BLaER1 (cell line): Measurements from ENCODE around the gene MMP25.
"Not testable (repeated sequence)": the region's sequence is repeated elsewhere in the genome, so short reads cannot be mapped to it uniquely, and the experiment has no call there.

Experiments used
- H3K27ac ChIP-seq: shearing (Covaris generic); formaldehyde crosslinking; 2 replicates; pipeline ENCODE4 v1.8.1; 2022
- H3K27me3 ChIP-seq: shearing (Covaris generic); formaldehyde crosslinking; 2 replicates; pipeline ENCODE4 v1.8.1; 2022
- H3K36me3 ChIP-seq: shearing (Covaris generic); formaldehyde crosslinking; 2 replicates; pipeline ENCODE4 v1.8.1; 2022
- H3K4me1 ChIP-seq: shearing (Covaris generic); formaldehyde crosslinking; 2 replicates; pipeline ENCODE4 v1.8.1; 2022
- H3K4me2 ChIP-seq: shearing (Covaris generic); formaldehyde crosslinking; 2 replicates; pipeline ENCODE4 v1.8.1; 2022
- H3K4me3 ChIP-seq: shearing (Covaris generic); formaldehyde crosslinking; 2 replicates; pipeline ENCODE4 v1.8.1; 2022
- H3K9ac ChIP-seq: shearing (Covaris generic); formaldehyde crosslinking; 2 replicates; pipeline ENCODE4 v1.8.1; 2022
- H3K9me3 ChIP-seq: shearing (Covaris generic); formaldehyde crosslinking; 2 replicates; pipeline ENCODE4 v1.8.1; 2022
- H4K20me1 ChIP-seq: shearing (Covaris generic); formaldehyde crosslinking; 2 replicates; pipeline ENCODE4 v1.8.1; 2022
- Cebpa-rat ChIP-seq: shearing (Covaris generic); IDR thresholded peaks from 2 replicates; pipeline ENCODE4 v1.8.1; 2022

MMP25 gene

GRCh38 chr16:3060339-3061127, 14.2 kb downstream of the MMP25 start:
- H3K27ac ChIP-seq: no peak overlapping the region
- H4K20me1 ChIP-seq: peaks cover 19% of the 10 kb centered on the region; the same call in 1 of the 2 replicates
- no peak overlapping the region for H3K9ac ChIP-seq
- no peak for TF ChIP-seq Cebpa-rat
- no peaks in the 10 kb centered on the region for H3K9me3 ChIP-seq
- H3K4me2 ChIP-seq: peak overlapping the region; percentile 99; the same call in 1 of the 2 replicates
- no peak overlapping the region for H3K4me3 ChIP-seq
- no peaks in the 10 kb centered on the region for H3K27me3 ChIP-seq
- H3K4me1 ChIP-seq: peaks cover 49% of the 10 kb centered on the region
- H3K36me3 ChIP-seq: peaks cover 3% of the 10 kb centered on the region; the same call in 1 of the 2 replicates

- H3K36me3 ChIP-seq: no peaks in the 10 kb centered on the region
- no peak overlapping the region for H3K27ac ChIP-seq
- no peak for TF ChIP-seq Cebpa-rat
- H3K27me3 ChIP-seq: no peaks in the 10 kb centered on the region
- H3K4me2 ChIP-seq: no peak overlapping the region
- H4K20me1 ChIP-seq: peaks cover 9% of the 10 kb centered on the region; the same call in 1 of the 2 replicates
- no peak overlapping the region for H3K4me3 ChIP-seq
- peaks cover 35% of the 10 kb centered on the region for H3K4me1 ChIP-seq
- no peak overlapping the region for H3K9ac ChIP-seq
- H3K9me3 ChIP-seq: no peaks in the 10 kb centered on the region
Observed at GRCh38 chr16:3062553-3062952, 16.2 kb downstream of the MMP25 start.

GRCh38 chr16:3063625-3064386, 17.4 kb downstream of the MMP25 start:
- no peak overlapping the region for H3K4me3 ChIP-seq
- H3K27ac ChIP-seq: no peak overlapping the region
- H3K4me1 ChIP-seq: peaks cover 35% of the 10 kb centered on the region
- H3K36me3 ChIP-seq: no peaks in the 10 kb centered on the region
- no peak overlapping the region for H3K9ac ChIP-seq
- no peak for TF ChIP-seq Cebpa-rat
- no peaks in the 10 kb centered on the region for H4K20me1 ChIP-seq
- H3K9me3 ChIP-seq: no peaks in the 10 kb centered on the region
- no peak overlapping the region for H3K4me2 ChIP-seq
- H3K27me3 ChIP-seq: no peaks in the 10 kb centered on the region

- Histone ChIP-seq H3K36me3 (no peaks in the 10 kb centered on the region), H3K4me1 (peaks cover 27% of the 10 kb centered on the region), H3K27me3 (no peaks in the 10 kb centered on the region), H3K9me3 (no peaks in the 10 kb centered on the region), H3K9ac (no peak within 1 kb of the TSS), H4K20me1 (no peaks in the 10 kb centered on the region), H3K4me2 (no peak within 1 kb of the TSS), H3K27ac (peak within 1 kb of the TSS; percentile 2; the same call in 1 of the 2 replicates), H3K4me3 (no peak within 1 kb of the TSS)
- no peak for TF ChIP-seq Cebpa-rat
Observed at GRCh38 chr16:3065069-3065741, 18.8 kb downstream of the MMP25 start, which contains the start of gene IL32. IL32 (plus strand) TSS chr16:3065640; CDS start chr16:3065812, 172 bp downstream.

GRCh38 chr16:3065742-3066439, 19.5 kb downstream of the MMP25 start:
- Histone ChIP-seq H3K27me3 (no peaks in the 10 kb centered on the region), H3K9ac (no peak overlapping the region), H3K4me3 (no peak overlapping the region), H3K36me3 (no peaks in the 10 kb centered on the region), H3K27ac (peak overlapping the region; percentile 2; the same call in 1 of the 2 replicates), H3K4me2 (no peak overlapping the region), H4K20me1 (no peaks in the 10 kb centered on the region), H3K4me1 (peaks cover 30% of the 10 kb centered on the region), H3K9me3 (no peaks in the 10 kb centered on the region)
- no peak for TF ChIP-seq Cebpa-rat

- Histone ChIP-seq H3K36me3 (no peaks in the 10 kb centered on the region), H3K27ac (no peak overlapping the region), H4K20me1 (no peaks in the 10 kb centered on the region), H3K27me3 (no peaks in the 10 kb centered on the region), H3K4me2 (no peak overlapping the region), H3K9ac (no peak overlapping the region), H3K9me3 (no peaks in the 10 kb centered on the region), H3K4me3 (no peak overlapping the region), H3K4me1 (peaks cover 35% of the 10 kb centered on the region)
- no peak for TF ChIP-seq Cebpa-rat
Observed at GRCh38 chr16:3066440-3066748, 20.0 kb downstream of the MMP25 start.

GRCh38 chr16:3068487-3068886, 22.1 kb downstream of the MMP25 start:
- H3K4me3 ChIP-seq: no peak overlapping the region
- peaks cover 55% of the 10 kb centered on the region for H3K4me1 ChIP-seq
- no peak overlapping the region for H3K4me2 ChIP-seq
- no peak for TF ChIP-seq Cebpa-rat
- no peaks in the 10 kb centered on the region for H4K20me1 ChIP-seq
- no peaks in the 10 kb centered on the region for H3K9me3 ChIP-seq
- no peaks in the 10 kb centered on the region for H3K36me3 ChIP-seq
- no peaks in the 10 kb centered on the region for H3K27me3 ChIP-seq
- H3K27ac ChIP-seq: peak overlapping the region; percentile 18; the same call in 1 of the 2 replicates
- H3K9ac ChIP-seq: no peak overlapping the region

GRCh38 chr16:3069146-3069545, 22.8 kb downstream of the MMP25 start:
- not testable (repeated sequence) for H3K9ac ChIP-seq, H3K27ac ChIP-seq, H3K4me3 ChIP-seq, H4K20me1 ChIP-seq, H3K4me2 ChIP-seq, H3K9me3 ChIP-seq, H3K36me3 ChIP-seq, H3K27me3 ChIP-seq
- H3K4me1 ChIP-seq: peaks cover 61% of the 10 kb centered on the region

GRCh38 chr16:3070608-3071111, 24.3 kb downstream of the MMP25 start:
- no peak for TF ChIP-seq Cebpa-rat
- Histone ChIP-seq H3K36me3 (no peaks in the 10 kb centered on the region), H3K9ac (no peak overlapping the region), H3K4me2 (peak overlapping the region; percentile 28), H3K27ac (no peak overlapping the region), H4K20me1 (no peaks in the 10 kb centered on the region), H3K4me3 (no peak overlapping the region), H3K9me3 (no peaks in the 10 kb centered on the region), H3K4me1 (peaks cover 67% of the 10 kb centered on the region), H3K27me3 (no peaks in the 10 kb centered on the region)
